ENCODE results near the gene SUPT5H. TPM values are rescaled to one million over a fixed set of nuclear protein-coding genes. Genes with fewer than 3 reads are reported as not detected.

The SUPT5H gene
- total RNA-seq, 1 experiment from 2014 or later: 59.9 TPM

- POLR2A ChIA-PET (ENCODE audit: unreplicated experiment): no interaction called here
These were observed 23.7 kb downstream of the SUPT5H start for GRCh38 chr19:39469036-39469435.

GRCh38 chr19:39469567-39469966 is 24.2 kb downstream of the SUPT5H start:
- H3K27me3 ChIP-seq (ENCODE audit: low read length): no peaks in the 10 kb centered on the region
- H4K20me1 ChIP-seq (ENCODE audit: low read length): no peaks in the 10 kb centered on the region
- intact Hi-C loops (cut with micrococcal nuclease): no loop called here
- DNase-seq (no peak), ATAC-seq (peak; percentile 48; the same call in 1 of the 2 replicates)
- no peak for TF ChIP-seq CTCF (conservative IDR thresholded peaks at IDR 0.05; ENCODE audit: low read depth, low read length)
- no peak for TF ChIP-seq EZH2 (IDR thresholded peaks at IDR 0.05; ENCODE audit: low read length, unreplicated experiment)
- TF ChIP-seq EZH2phosphoT487 (IDR thresholded peaks at IDR 0.05; ENCODE audit: borderline replicate concordance, low read length): no peak
- BruUV-seq (replicated peaks): no TSS peak
- no peaks in the 10 kb centered on the region for H3F3A ChIP-seq (ENCODE audit: low read length, unreplicated experiment)
- H2AFZ ChIP-seq (ENCODE audit: low read length): no peak overlapping the region
- H3K9me3 ChIP-seq (ENCODE audit: low read length): no peaks in the 10 kb centered on the region
- H3K4me3 ChIP-seq (ENCODE audit: low read length): no peak overlapping the region
- POLR2A ChIA-PET (ENCODE audit: unreplicated experiment): no interaction called here
- no peaks in the 10 kb centered on the region for H3K9me2 ChIP-seq (replicated peaks; ENCODE audit: low read length)
- no peaks in the 10 kb centered on the region for H3K79me2 ChIP-seq (ENCODE audit: low read length)
- peaks cover 44% of the 10 kb centered on the region; the same call in 1 of the 2 replicates for H3K36me3 ChIP-seq (ENCODE audit: low read depth, low read length)
- CTCF ChIA-PET: no interaction called here
- H3K4me2 ChIP-seq (ENCODE audit: low read length): no peak overlapping the region
- no peak overlapping the region for H3K27ac ChIP-seq (ENCODE audit: low read length)
- H3K4me1 ChIP-seq (ENCODE audit: insufficient read depth, low read length): no peaks in the 10 kb centered on the region
- no peak overlapping the region for H3K9ac ChIP-seq (ENCODE audit: low read length)

More at GRCh38 chr19:39469036-39469435, 23.7 kb downstream of the SUPT5H start:
- no peak overlapping the region for H2AFZ ChIP-seq (ENCODE audit: low read length)
- H3K79me2 ChIP-seq (ENCODE audit: low read length): no peaks in the 10 kb centered on the region
- peaks cover 40% of the 10 kb centered on the region; the same call in 1 of the 2 replicates for H3K36me3 ChIP-seq (ENCODE audit: low read depth, low read length)
- no peaks in the 10 kb centered on the region for H3K27me3 ChIP-seq (ENCODE audit: low read length)
- TF ChIP-seq EZH2phosphoT487 (IDR thresholded peaks at IDR 0.05; ENCODE audit: borderline replicate concordance, low read length): no peak
- no peak for TF ChIP-seq CTCF (conservative IDR thresholded peaks at IDR 0.05; ENCODE audit: low read depth, low read length)
- TF ChIP-seq EZH2 (IDR thresholded peaks at IDR 0.05; ENCODE audit: low read length, unreplicated experiment): no peak
- CTCF ChIA-PET: no interaction called here
- H3K27ac ChIP-seq (ENCODE audit: low read length): no peak overlapping the region
- no peak overlapping the region for H3K9ac ChIP-seq (ENCODE audit: low read length)
- intact Hi-C loops (cut with micrococcal nuclease): no loop called here
- DNase-seq (no peak), ATAC-seq (no peak)
- no peaks in the 10 kb centered on the region for H3K9me2 ChIP-seq (replicated peaks; ENCODE audit: low read length)
- no peak overlapping the region for H3K4me3 ChIP-seq (ENCODE audit: low read length)
- no peaks in the 10 kb centered on the region for H3K4me1 ChIP-seq (ENCODE audit: insufficient read depth, low read length)
- H4K20me1 ChIP-seq (ENCODE audit: low read length): no peaks in the 10 kb centered on the region
- no peaks in the 10 kb centered on the region for H3K9me3 ChIP-seq (ENCODE audit: low read length)
- BruUV-seq (replicated peaks): no TSS peak
- no peaks in the 10 kb centered on the region for H3F3A ChIP-seq (ENCODE audit: low read length, unreplicated experiment)
- H3K4me2 ChIP-seq (ENCODE audit: low read length): no peak overlapping the region

- H4K20me1 ChIP-seq (ENCODE audit: low read length): no peaks in the 10 kb centered on the region
These were observed 25.4 kb downstream of the SUPT5H start for GRCh38 chr19:39470724-39471339.

More at GRCh38 chr19:39470724-39471339, 25.4 kb downstream of the SUPT5H start:
- Histone ChIP-seq H3K27ac (ENCODE audit: low read length) (no peak overlapping the region), H3K27me3 (ENCODE audit: low read length) (no peaks in the 10 kb centered on the region), H3K9me3 (ENCODE audit: low read length) (no peaks in the 10 kb centered on the region), H3K36me3 (ENCODE audit: low read depth, low read length) (peaks cover 39% of the 10 kb centered on the region; the same call in 1 of the 2 replicates), H3K9me2 (replicated peaks; ENCODE audit: low read length) (no peaks in the 10 kb centered on the region), H3F3A (ENCODE audit: low read length, unreplicated experiment) (no peaks in the 10 kb centered on the region), H2AFZ (ENCODE audit: low read length) (no peak overlapping the region), H3K79me2 (ENCODE audit: low read length) (no peaks in the 10 kb centered on the region), H3K4me1 (ENCODE audit: insufficient read depth, low read length) (no peaks in the 10 kb centered on the region), H3K4me3 (ENCODE audit: low read length) (no peak overlapping the region), H3K9ac (ENCODE audit: low read length) (no peak overlapping the region), H3K4me2 (ENCODE audit: low read length) (no peak overlapping the region)
- DNase-seq (no peak), ATAC-seq (no peak)
- POLR2A ChIA-PET (ENCODE audit: unreplicated experiment): no interaction called here
- no TSS peak for BruUV-seq (replicated peaks)
- TF ChIP-seq CTCF (conservative IDR thresholded peaks at IDR 0.05; ENCODE audit: low read depth, low read length) (no peak), EZH2 (IDR thresholded peaks at IDR 0.05; ENCODE audit: low read length, unreplicated experiment) (no peak), EZH2phosphoT487 (IDR thresholded peaks at IDR 0.05; ENCODE audit: borderline replicate concordance, low read length) (no peak)
- CTCF ChIA-PET: no interaction called here
- intact Hi-C loops (cut with micrococcal nuclease): loop anchor here (10.0 kb wide), 1 partner anchor 64 kb away; the partner anchor contains the start of gene EID2B
